ENCODE data around the gene ADCK2.
"Not testable (repeated sequence)": the region's sequence is repeated elsewhere in the genome, so short reads cannot be mapped to it uniquely, and the experiment has no call there.

The ADCK2 gene, protein sequence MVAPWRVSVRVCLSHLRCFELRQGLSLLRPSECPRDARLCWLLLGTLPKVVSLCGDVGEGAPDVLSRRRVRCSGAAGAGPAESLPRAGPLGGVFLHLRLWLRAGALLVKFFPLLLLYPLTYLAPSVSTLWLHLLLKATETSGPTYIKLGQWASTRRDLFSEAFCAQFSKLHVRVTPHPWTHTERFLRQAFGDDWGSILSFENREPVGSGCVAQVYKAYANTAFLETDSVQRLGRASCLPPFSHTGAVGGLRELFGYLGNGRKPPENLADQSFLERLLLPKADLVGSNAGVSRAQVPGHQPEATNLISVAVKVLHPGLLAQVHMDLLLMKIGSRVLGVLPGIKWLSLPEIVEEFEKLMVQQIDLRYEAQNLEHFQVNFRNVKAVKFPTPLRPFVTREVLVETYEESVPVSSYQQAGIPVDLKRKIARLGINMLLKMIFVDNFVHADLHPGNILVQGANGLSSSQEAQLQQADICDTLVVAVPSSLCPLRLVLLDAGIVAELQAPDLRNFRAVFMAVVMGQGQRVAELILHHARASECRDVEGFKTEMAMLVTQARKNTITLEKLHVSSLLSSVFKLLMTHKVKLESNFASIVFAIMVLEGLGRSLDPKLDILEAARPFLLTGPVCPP

DNA sequence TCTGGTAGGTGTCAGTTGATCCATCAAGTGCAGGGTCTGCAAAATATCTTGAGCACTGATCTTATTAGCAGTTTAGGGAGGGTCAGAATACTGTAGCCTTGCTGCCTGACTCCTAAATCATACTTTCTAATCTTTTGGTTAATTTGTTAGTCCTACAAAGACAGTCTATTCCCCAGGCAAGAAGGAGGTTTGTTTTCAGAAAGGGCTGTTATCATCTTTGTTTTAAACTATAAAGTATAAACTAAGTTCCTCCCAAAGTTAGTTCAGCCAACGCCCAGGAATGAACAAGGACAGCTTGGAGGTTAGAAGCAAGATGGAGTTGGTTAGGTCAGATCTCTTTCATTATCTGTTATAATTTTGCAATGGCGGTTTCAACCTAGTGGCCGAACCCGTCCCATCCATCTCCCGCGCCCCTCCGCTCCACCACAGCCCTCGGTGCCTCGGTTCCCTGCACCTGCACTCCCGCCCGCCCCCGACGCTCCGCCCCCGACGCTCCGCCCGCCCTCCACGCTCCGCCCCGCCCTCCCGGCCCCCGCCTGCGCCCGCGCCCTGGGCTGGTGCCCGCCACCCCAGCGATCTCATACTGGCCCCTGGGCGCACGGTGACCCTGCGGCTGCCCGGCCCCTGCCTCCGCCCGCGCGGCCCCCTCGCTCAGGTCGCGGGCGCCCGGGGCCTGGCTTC, at the start of gene ADCK2:
Gene ADCK2, plus strand, starts transcription at position 564 of the 681 bp plus-strand sequence. CDS start 386 bp downstream, outside the sequence.
- peak within 1 kb of the TSS; percentile 89 for H3K9ac ChIP-seq (ENCODE audit: low read length)
- H3K27ac ChIP-seq (ENCODE audit: low read depth, low read length, poor library complexity, severe bottlenecking) = peak within 1 kb of the TSS; percentile 93
- peaks cover 23% of the 10 kb centered on the region; the same call in 1 of the 2 replicates for H3F3A ChIP-seq (ENCODE audit: insufficient read depth, low read length)
- peak within 1 kb of the TSS; percentile 71; the same call in 1 of the 2 replicates for H2AFZ ChIP-seq (ENCODE audit: low read length)
- TF ChIP-seq, protein P1, sequence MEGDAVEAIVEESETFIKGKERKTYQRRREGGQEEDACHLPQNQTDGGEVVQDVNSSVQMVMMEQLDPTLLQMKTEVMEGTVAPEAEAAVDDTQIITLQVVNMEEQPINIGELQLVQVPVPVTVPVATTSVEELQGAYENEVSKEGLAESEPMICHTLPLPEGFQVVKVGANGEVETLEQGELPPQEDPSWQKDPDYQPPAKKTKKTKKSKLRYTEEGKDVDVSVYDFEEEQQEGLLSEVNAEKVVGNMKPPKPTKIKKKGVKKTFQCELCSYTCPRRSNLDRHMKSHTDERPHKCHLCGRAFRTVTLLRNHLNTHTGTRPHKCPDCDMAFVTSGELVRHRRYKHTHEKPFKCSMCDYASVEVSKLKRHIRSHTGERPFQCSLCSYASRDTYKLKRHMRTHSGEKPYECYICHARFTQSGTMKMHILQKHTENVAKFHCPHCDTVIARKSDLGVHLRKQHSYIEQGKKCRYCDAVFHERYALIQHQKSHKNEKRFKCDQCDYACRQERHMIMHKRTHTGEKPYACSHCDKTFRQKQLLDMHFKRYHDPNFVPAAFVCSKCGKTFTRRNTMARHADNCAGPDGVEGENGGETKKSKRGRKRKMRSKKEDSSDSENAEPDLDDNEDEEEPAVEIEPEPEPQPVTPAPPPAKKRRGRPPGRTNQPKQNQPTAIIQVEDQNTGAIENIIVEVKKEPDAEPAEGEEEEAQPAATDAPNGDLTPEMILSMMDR (IDR thresholded peaks at IDR 0.05; ENCODE audit: low read length) = no peak; the same call in 1 of the 2 replicates
- TF ChIP-seq EZH2 (IDR thresholded peaks at IDR 0.05; ENCODE audit: borderline replicate concordance, low read length) = no peak
- H3K4me3 ChIP-seq (ENCODE audit: low read depth, low read length, poor library complexity, severe bottlenecking) = peak within 1 kb of the TSS; percentile 76
- no peaks in the 10 kb centered on the region for H4K20me1 ChIP-seq (ENCODE audit: insufficient read depth, low read length)
- no peaks in the 10 kb centered on the region for H3K79me2 ChIP-seq (ENCODE audit: insufficient read depth, low read length)
- peaks cover 52% of the 10 kb centered on the region for H3K4me1 ChIP-seq (ENCODE audit: insufficient read depth, low read length, severe bottlenecking)
- H3K9me3 ChIP-seq (ENCODE audit: low read length) = no peaks in the 10 kb centered on the region
- no peaks in the 10 kb centered on the region for H3K9me2 ChIP-seq (ENCODE audit: low read depth, low read length)
- peak within 1 kb of the TSS; percentile 90 for H3K4me2 ChIP-seq (ENCODE audit: low read length)
- H3K27me3 ChIP-seq (ENCODE audit: insufficient read depth, low read length) = no peaks in the 10 kb centered on the region
- peaks cover under 1% of the 10 kb centered on the region; the same call in 1 of the 2 replicates for H3K36me3 ChIP-seq (ENCODE audit: insufficient read depth, low read length)

DNA sequence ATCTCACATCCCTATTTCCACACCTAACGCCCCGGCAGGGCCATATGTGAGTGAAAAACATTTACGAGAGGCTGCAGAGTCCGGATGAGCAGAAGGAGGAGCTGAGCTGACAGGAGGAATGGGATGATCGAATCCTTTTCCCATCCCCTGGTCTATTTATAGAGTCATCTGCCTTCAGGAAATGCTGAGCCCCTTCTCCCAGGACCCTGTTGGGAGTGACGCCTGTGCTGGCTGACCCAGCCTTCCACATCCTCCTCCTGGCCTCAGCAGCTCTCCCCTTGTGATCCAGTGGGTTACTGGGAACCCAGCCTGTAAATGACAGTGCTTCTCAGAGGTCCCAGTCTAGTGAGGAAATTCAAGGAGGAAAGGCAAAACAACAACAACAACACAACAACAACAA, 48.8 kb upstream of the ADCK2 start:
- Histone ChIP-seq H3K27me3 (ENCODE audit: insufficient read depth, low read length) (peaks cover 7% of the 10 kb centered on the region), H4K20me1 (ENCODE audit: insufficient read depth, low read length) (no peaks in the 10 kb centered on the region), H2AFZ (ENCODE audit: low read length) (no peak overlapping the region), H3K9me3 (ENCODE audit: low read length) (no peaks in the 10 kb centered on the region), H3K27ac (ENCODE audit: low read depth, low read length, poor library complexity, severe bottlenecking) (no peak overlapping the region), H3F3A (ENCODE audit: insufficient read depth, low read length) (no peaks in the 10 kb centered on the region), H3K9me2 (ENCODE audit: low read depth, low read length) (no peaks in the 10 kb centered on the region), H3K36me3 (ENCODE audit: insufficient read depth, low read length) (no peaks in the 10 kb centered on the region), H3K4me1 (ENCODE audit: insufficient read depth, low read length, severe bottlenecking) (no peaks in the 10 kb centered on the region), H3K79me2 (ENCODE audit: insufficient read depth, low read length) (no peaks in the 10 kb centered on the region), H3K9ac (ENCODE audit: low read length) (no peak overlapping the region), H3K4me3 (ENCODE audit: low read depth, low read length, poor library complexity, severe bottlenecking) (no peak overlapping the region), H3K4me2 (ENCODE audit: low read length) (no peak overlapping the region)
- TF ChIP-seq, protein P1 (IDR thresholded peaks at IDR 0.05; ENCODE audit: low read length) = no peak
- no peak for TF ChIP-seq EZH2 (IDR thresholded peaks at IDR 0.05; ENCODE audit: borderline replicate concordance, low read length)

DNA sequence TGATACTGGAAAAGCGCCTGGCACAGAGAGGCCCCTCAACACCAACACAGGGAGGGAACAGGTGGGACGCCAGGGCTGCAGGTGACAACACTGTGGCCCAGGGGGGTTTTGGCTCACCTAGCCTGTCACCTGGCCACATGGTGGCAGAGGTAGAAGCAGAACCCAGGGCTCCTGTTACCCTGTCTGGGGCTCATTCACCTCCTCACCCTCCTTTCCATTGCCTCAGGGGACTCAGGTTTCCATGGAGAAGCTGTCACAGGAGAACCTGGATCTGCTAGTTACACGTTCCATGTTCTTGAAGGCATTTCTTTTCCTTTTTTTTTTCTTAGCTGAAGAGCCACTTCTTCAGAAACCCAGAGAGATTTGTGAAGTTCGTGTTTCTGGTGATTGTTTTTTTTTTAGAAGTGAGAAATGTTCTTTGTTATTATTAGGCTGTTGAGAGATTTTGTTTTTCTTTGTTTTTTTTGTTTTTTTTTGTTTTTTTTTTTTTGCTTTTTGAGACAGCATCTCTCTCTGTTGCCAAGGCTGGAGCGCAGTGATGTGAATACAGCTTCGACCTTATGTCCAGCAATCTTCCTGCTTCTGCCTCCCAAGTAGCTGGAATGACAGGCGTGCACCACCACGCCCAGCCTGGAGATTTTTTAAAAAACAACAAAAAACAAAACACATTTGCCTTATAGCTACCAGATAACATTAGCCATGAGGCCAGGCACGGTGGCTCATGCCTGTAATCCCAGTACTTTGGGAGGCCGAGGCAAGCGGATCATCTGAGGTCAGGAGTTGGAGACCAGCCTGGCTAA, 48.2 kb upstream of the ADCK2 start:
- no peaks in the 10 kb centered on the region for H3K36me3 ChIP-seq (ENCODE audit: insufficient read depth, low read length)
- H3K4me1 ChIP-seq (ENCODE audit: insufficient read depth, low read length, severe bottlenecking) = no peaks in the 10 kb centered on the region
- H3K4me2 ChIP-seq (ENCODE audit: low read length) = no peak overlapping the region
- TF ChIP-seq, protein P1 (IDR thresholded peaks at IDR 0.05; ENCODE audit: low read length) = no peak
- no peak for TF ChIP-seq EZH2 (IDR thresholded peaks at IDR 0.05; ENCODE audit: borderline replicate concordance, low read length)
- H4K20me1 ChIP-seq (ENCODE audit: insufficient read depth, low read length) = no peaks in the 10 kb centered on the region
- H3K27ac ChIP-seq (ENCODE audit: low read depth, low read length, poor library complexity, severe bottlenecking) = no peak overlapping the region
- H3K79me2 ChIP-seq (ENCODE audit: insufficient read depth, low read length) = no peaks in the 10 kb centered on the region
- H3K9ac ChIP-seq (ENCODE audit: low read length) = no peak overlapping the region
- no peaks in the 10 kb centered on the region for H3F3A ChIP-seq (ENCODE audit: insufficient read depth, low read length)
- H3K9me2 ChIP-seq (ENCODE audit: low read depth, low read length) = no peaks in the 10 kb centered on the region
- H3K9me3 ChIP-seq (ENCODE audit: low read length) = no peaks in the 10 kb centered on the region
- H3K4me3 ChIP-seq (ENCODE audit: low read depth, low read length, poor library complexity, severe bottlenecking) = no peak overlapping the region
- H3K27me3 ChIP-seq (ENCODE audit: insufficient read depth, low read length) = peaks cover 13% of the 10 kb centered on the region
- no peak overlapping the region for H2AFZ ChIP-seq (ENCODE audit: low read length)

DNA sequence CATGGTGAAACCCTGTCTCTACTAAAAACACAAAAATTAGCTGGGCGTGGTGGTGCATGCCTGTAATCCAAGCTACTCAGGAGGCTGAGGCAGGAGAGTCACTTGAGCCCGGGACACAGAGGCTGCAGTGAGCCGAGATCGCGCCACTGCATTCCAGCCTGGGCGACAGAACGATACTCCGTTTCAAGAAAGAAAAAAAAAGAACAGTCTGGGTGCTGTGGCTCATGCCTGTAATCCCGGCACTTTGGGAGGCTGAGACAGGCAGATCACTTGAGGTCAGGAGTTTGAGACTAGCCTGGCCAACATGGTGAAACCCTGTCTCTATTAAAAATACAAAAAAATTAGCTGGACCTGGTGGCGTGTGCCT, 47.6 kb upstream of the ADCK2 start:
- not testable (repeated sequence) for H3K27ac ChIP-seq (ENCODE audit: low read depth, low read length, poor library complexity, severe bottlenecking); H4K20me1 ChIP-seq (ENCODE audit: insufficient read depth, low read length); H3K9ac ChIP-seq (ENCODE audit: low read length); H3K9me3 ChIP-seq (ENCODE audit: low read length); H2AFZ ChIP-seq (ENCODE audit: low read length); H3K4me2 ChIP-seq (ENCODE audit: low read length); H3K79me2 ChIP-seq (ENCODE audit: insufficient read depth, low read length); H3K9me2 ChIP-seq (ENCODE audit: low read depth, low read length); H3K4me1 ChIP-seq (ENCODE audit: insufficient read depth, low read length, severe bottlenecking); H3F3A ChIP-seq (ENCODE audit: insufficient read depth, low read length); H3K36me3 ChIP-seq (ENCODE audit: insufficient read depth, low read length); H3K4me3 ChIP-seq (ENCODE audit: low read depth, low read length, poor library complexity, severe bottlenecking)
- H3K27me3 ChIP-seq (ENCODE audit: insufficient read depth, low read length) = peaks cover 14% of the 10 kb centered on the region
